Measurements from ENCODE around the gene CDH16.

DNA sequence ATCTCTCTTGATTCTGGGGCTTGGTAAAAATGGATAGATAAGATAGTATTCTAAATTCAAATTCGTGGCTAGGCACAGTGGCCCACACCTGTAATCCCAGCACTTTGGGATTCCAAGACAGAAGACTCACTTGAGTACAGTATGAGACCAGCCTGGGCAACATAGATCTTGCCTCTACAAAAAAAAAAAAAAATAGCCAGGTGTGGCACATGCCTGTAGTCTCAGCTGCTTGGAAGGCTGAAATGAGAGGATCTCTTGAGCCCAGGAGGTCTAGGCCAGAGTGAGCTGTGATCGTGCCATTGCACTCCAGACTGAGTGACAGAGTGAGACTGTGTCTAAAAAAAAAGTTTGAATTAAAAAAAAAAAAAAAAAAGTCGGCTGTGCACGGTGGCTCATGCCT is 29.1 kb downstream of the CDH16 start:
- TF ChIP-seq CTCF (conservative IDR thresholded peaks at IDR 0.05; ENCODE audit: low read length) = no peak
- no peak for TF ChIP-seq EZH2phosphoT487 (IDR thresholded peaks at IDR 0.05; ENCODE audit: borderline replicate concordance)

Data from Loucy (cell line).